OCI-LY3 (cell line): ENCODE data around the gene RBBP8NL.

Experiments
- H2AFZ ChIP-seq: fragments of 200-600, 300-600 bp; shearing (Covaris generic); 2 replicates; pipeline ENCODE4 v1.6.0; 2014; ENCODE audit warnings: antibody characterized with exemption, low read depth, low read length
- H3K27ac ChIP-seq: fragments of 200-600, 300-600 bp; sonication (generic); 2 replicates; pipeline ENCODE4 v1.5.1; 2014; ENCODE audit warnings: mild to moderate bottlenecking, low read length, moderate library complexity, mixed read lengths
- H3K27me3 ChIP-seq: fragments of 200-600, 300-600 bp; sonication (generic); 2 replicates; pipeline ENCODE4 v1.6.1; 2014; ENCODE audit warnings: low read depth, low read length, mixed read lengths
- H3K36me3 ChIP-seq: fragments of 200-600, 300-600 bp; sonication (generic); replicated peaks from 2 replicates; pipeline ENCODE3; 2014; ENCODE audit warnings: low read depth, low read length, mixed read lengths
- H3K4me1 ChIP-seq: fragments of 300-600, 200-600 bp; sonication (generic); 2 replicates; pipeline ENCODE4 v1.6.1; 2014; ENCODE audit warnings: low read length, mixed read lengths
- H3K4me2 ChIP-seq: fragments of 200-600, 300-600 bp; sonication (generic); 2 replicates; pipeline ENCODE4 v1.6.1; 2014; ENCODE audit warnings: low read length, mixed read lengths
- H3K4me3 ChIP-seq: fragments of 300-600, 200-600 bp; sonication (generic); 2 replicates; pipeline ENCODE4 v1.5.1; 2014; ENCODE audit warnings: antibody characterized with exemption, mild to moderate bottlenecking, low read length, moderate library complexity
- H3K79me2 ChIP-seq: fragments of 300-600, 200-600 bp; shearing (Covaris generic); 2 replicates; pipeline ENCODE4 v1.6.1; 2014; ENCODE audit warnings: mild to moderate bottlenecking, low read length, mixed read lengths
- H3K9ac ChIP-seq: fragments of 300-600, 200-600 bp; shearing (Covaris generic); 2 replicates; pipeline ENCODE4 v1.6.0; 2014; ENCODE audit warnings: mild to moderate bottlenecking, low read length, moderate library complexity
- H3K9me3 ChIP-seq: fragments of 200-600, 300-600 bp; shearing (Covaris generic); 2 replicates; pipeline ENCODE4 v1.6.1; 2014; ENCODE audit warnings: low read length, mixed read lengths; ENCODE audit not compliant: insufficient read depth
- H4K20me1 ChIP-seq: fragments of 200-600, 300-600 bp; sonication (generic); 2 replicates; pipeline ENCODE4 v1.6.1; 2016; ENCODE audit warnings: low read length, mixed read lengths; ENCODE audit not compliant: insufficient read depth
- CTCF ChIP-seq: fragments of 200-600, 300-600 bp; sonication (generic); IDR thresholded peaks from 2 replicates; pipeline ENCODE4 v1.5.1; 2014; ENCODE audit warnings: antibody characterized with exemption, low read length, low read depth
- EZH2phosphoT487 ChIP-seq: fragments of 200-600 bp; shearing (Covaris generic); IDR thresholded peaks from 2 replicates; pipeline ENCODE4 v1.6.1; 2018; ENCODE audit warnings: antibody characterized with exemption, mixed run types, low read depth

Gene RBBP8NL

GRCh38 chr20:62474604-62475026 lies 47.3 kb upstream of the RBBP8NL start:
- Histone ChIP-seq H3K79me2 (no peaks in the 10 kb centered on the region), H3K36me3 (no peaks in the 10 kb centered on the region), H3K27me3 (peaks cover 13% of the 10 kb centered on the region; the same call in 1 of the 2 replicates), H3K9ac (no peak overlapping the region), H3K4me1 (no peaks in the 10 kb centered on the region), H4K20me1 (no peaks in the 10 kb centered on the region), H3K4me3 (no peak overlapping the region), H3K4me2 (no peak overlapping the region), H3K9me3 (no peaks in the 10 kb centered on the region), H3K27ac (no peak overlapping the region), H2AFZ (no peak overlapping the region)
- TF ChIP-seq EZH2phosphoT487 (no peak), CTCF (no peak)

GRCh38 chr20:62473717-62474603 lies 46.6 kb upstream of the RBBP8NL start:
- no peaks in the 10 kb centered on the region for H4K20me1 ChIP-seq
- peaks cover 11% of the 10 kb centered on the region for H3K27me3 ChIP-seq
- H3K27ac ChIP-seq = no peak overlapping the region
- no peak for TF ChIP-seq EZH2phosphoT487
- no peaks in the 10 kb centered on the region for H3K36me3 ChIP-seq
- no peaks in the 10 kb centered on the region for H3K4me1 ChIP-seq
- H3K79me2 ChIP-seq = no peaks in the 10 kb centered on the region
- no peak overlapping the region for H3K4me3 ChIP-seq
- H3K9me3 ChIP-seq = no peaks in the 10 kb centered on the region
- no peak overlapping the region for H3K4me2 ChIP-seq
- H3K9ac ChIP-seq = no peak overlapping the region
- no peak overlapping the region for H2AFZ ChIP-seq

GRCh38 chr20:62472941-62473585 lies 45.7 kb upstream of the RBBP8NL start:
- no peak for TF ChIP-seq CTCF
- TF ChIP-seq EZH2phosphoT487 = no peak
- Histone ChIP-seq H3K27ac (no peak overlapping the region), H3K9me3 (no peaks in the 10 kb centered on the region), H3K79me2 (no peaks in the 10 kb centered on the region), H3K4me2 (no peak overlapping the region), H4K20me1 (no peaks in the 10 kb centered on the region), H3K9ac (no peak overlapping the region), H2AFZ (no peak overlapping the region), H3K27me3 (peaks cover 12% of the 10 kb centered on the region), H3K4me3 (no peak overlapping the region), H3K4me1 (no peaks in the 10 kb centered on the region), H3K36me3 (no peaks in the 10 kb centered on the region)

- no peak overlapping the region for H3K9ac ChIP-seq
- no peak overlapping the region for H3K4me3 ChIP-seq
- no peaks in the 10 kb centered on the region for H4K20me1 ChIP-seq
- H2AFZ ChIP-seq = no peak overlapping the region
- H3K4me1 ChIP-seq = no peaks in the 10 kb centered on the region
- H3K27ac ChIP-seq = no peak overlapping the region
- no peaks in the 10 kb centered on the region for H3K36me3 ChIP-seq
- TF ChIP-seq EZH2phosphoT487 (no peak), CTCF (no peak)
- no peaks in the 10 kb centered on the region for H3K79me2 ChIP-seq
- no peaks in the 10 kb centered on the region for H3K9me3 ChIP-seq
- H3K4me2 ChIP-seq = no peak overlapping the region
- peaks cover 16% of the 10 kb centered on the region for H3K27me3 ChIP-seq
These were observed 45.0 kb upstream of the RBBP8NL start for GRCh38 chr20:62472138-62472940.
